ENCODE measurements around the gene EMD. TPM values are rescaled to one million over a fixed set of nuclear protein-coding genes. Genes with fewer than 3 reads are reported as not detected.
"Not testable (repeated sequence)": the region's sequence is repeated elsewhere in the genome, so short reads cannot be mapped to it uniquely, and the experiment has no call there.

Gene EMD
- polyA plus RNA-seq, 1 donor (not counting 4 experiments of a cell fraction or from before 2014, with no cell fraction given), result 36.9 TPM

GRCh38 chrX:154383359-154384283 is 4.5 kb downstream of the EMD start:
- Histone ChIP-seq H2AFZ (ENCODE audit: control insufficient read depth, low read length) (no peak overlapping the region), H3K27me3 (ENCODE audit: control insufficient read depth, extremely low read depth, insufficient read depth, low read length) (no peaks in the 10 kb centered on the region), H3K9me1 (ENCODE audit: control insufficient read depth, extremely low read depth, insufficient read depth, low read length) (no peaks in the 10 kb centered on the region), H3K79me2 (ENCODE audit: control insufficient read depth, insufficient read depth, low read length) (peaks cover 13% of the 10 kb centered on the region), H3K4me3 (ENCODE audit: control insufficient read depth in 2 of 3, extremely low read depth in 1 of 3, insufficient read depth in 2 of 3, low read depth in 1 of 3, low read length in 3 of 3) (no peak overlapping the region), H3K4me1 (ENCODE audit: control insufficient read depth, extremely low read depth, insufficient read depth, low read length) (peaks cover 6% of the 10 kb centered on the region), H3K9me3 (ENCODE audit: control insufficient read depth, low read depth, low read length) (no peaks in the 10 kb centered on the region), H3K9ac (ENCODE audit: control insufficient read depth, extremely low read depth, insufficient read depth, low read length) (no peak overlapping the region), H3K36me3 (ENCODE audit: control insufficient read depth in 2 of 2, extremely low read depth in 1 of 2, insufficient read depth in 2 of 2, low read length in 2 of 2) (peaks cover 1 to 10% of the 10 kb centered on the region in 2 experiments), H3K27ac (ENCODE audit: control insufficient read depth, insufficient read depth, low read length) (no peak overlapping the region), H3K4me2 (ENCODE audit: control insufficient read depth, extremely low read depth, insufficient read depth, low read depth, low read length) (no peak overlapping the region), H4K20me1 (ENCODE audit: control insufficient read depth, extremely low read depth, insufficient read depth, low read length) (no peaks in the 10 kb centered on the region)
- DNase-seq (ENCODE audit: low read depth, low spot score) (no peak), FAIRE-seq (no peak)
- dilution Hi-C loops (cut with MboI; ENCODE audit: extremely low pct_ligation_motif_present, low sequenced_read_pairs), result no loop called here
- TF ChIP-seq, protein P1, sequence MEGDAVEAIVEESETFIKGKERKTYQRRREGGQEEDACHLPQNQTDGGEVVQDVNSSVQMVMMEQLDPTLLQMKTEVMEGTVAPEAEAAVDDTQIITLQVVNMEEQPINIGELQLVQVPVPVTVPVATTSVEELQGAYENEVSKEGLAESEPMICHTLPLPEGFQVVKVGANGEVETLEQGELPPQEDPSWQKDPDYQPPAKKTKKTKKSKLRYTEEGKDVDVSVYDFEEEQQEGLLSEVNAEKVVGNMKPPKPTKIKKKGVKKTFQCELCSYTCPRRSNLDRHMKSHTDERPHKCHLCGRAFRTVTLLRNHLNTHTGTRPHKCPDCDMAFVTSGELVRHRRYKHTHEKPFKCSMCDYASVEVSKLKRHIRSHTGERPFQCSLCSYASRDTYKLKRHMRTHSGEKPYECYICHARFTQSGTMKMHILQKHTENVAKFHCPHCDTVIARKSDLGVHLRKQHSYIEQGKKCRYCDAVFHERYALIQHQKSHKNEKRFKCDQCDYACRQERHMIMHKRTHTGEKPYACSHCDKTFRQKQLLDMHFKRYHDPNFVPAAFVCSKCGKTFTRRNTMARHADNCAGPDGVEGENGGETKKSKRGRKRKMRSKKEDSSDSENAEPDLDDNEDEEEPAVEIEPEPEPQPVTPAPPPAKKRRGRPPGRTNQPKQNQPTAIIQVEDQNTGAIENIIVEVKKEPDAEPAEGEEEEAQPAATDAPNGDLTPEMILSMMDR (optimal IDR thresholded peaks at IDR 0.05 in 1 of 3, IDR thresholded peaks at IDR 0.05 in 1 of 3, conservative IDR thresholded peaks at IDR 0.05 in 1 of 3; ENCODE audit: extremely low read depth in 1 of 3, insufficient read depth in 2 of 3, low read length in 3 of 3), result no peak
- no peak for TF ChIP-seq EZH2 (IDR thresholded peaks at IDR 0.05; ENCODE audit: low read length)

DNA sequence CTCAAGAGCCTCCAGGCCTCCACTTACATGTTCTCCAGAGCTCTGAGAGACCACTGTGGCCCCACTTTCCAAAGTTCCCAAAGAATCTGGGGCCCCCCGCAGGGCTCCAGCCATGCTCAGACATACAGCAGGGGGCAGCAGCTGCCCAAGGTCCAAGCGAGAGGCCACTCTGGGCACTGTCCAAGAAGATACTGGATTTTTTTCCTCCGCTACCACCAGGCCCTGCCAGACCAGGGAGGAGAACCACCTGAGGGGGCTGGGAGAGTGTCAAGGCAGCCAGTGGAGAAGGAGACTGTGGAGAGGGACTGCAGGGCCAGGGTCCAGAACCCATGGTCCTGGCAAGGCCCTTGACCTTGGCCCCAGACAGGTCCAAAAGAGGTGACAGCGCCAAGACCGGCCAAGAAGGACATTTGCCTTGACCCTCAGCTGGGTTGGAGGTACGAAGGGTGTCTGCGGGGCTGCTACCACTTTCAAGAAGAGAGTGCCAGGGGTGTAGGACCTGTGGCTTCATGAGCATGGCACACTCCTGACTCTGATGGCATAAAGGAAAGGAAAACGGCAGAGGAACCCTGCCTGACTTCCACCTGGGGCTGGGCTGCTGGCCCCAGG is 5.3 kb downstream of the EMD start:
- no peaks in the 10 kb centered on the region for H3K27me3 ChIP-seq (ENCODE audit: control insufficient read depth, extremely low read depth, insufficient read depth, low read length)
- no peaks in the 10 kb centered on the region for H3K9me1 ChIP-seq (ENCODE audit: control insufficient read depth, extremely low read depth, insufficient read depth, low read length)
- TF ChIP-seq, protein P1 (optimal IDR thresholded peaks at IDR 0.05 in 1 of 3, IDR thresholded peaks at IDR 0.05 in 1 of 3, conservative IDR thresholded peaks at IDR 0.05 in 1 of 3; ENCODE audit: extremely low read depth in 1 of 3, insufficient read depth in 2 of 3, low read length in 3 of 3), result peak in 1 of 3 experiments; percentile 5
- no peak for TF ChIP-seq EZH2 (IDR thresholded peaks at IDR 0.05; ENCODE audit: low read length)
- H3K4me1 ChIP-seq (ENCODE audit: control insufficient read depth, extremely low read depth, insufficient read depth, low read length), result peaks cover 6% of the 10 kb centered on the region
- H2AFZ ChIP-seq (ENCODE audit: control insufficient read depth, low read length), result no peak overlapping the region
- peaks cover 13% of the 10 kb centered on the region for H3K79me2 ChIP-seq (ENCODE audit: control insufficient read depth, insufficient read depth, low read length)
- no peaks in the 10 kb centered on the region for H4K20me1 ChIP-seq (ENCODE audit: control insufficient read depth, extremely low read depth, insufficient read depth, low read length)
- no peak for DNase-seq (ENCODE audit: low read depth, low spot score)
- no peak overlapping the region for H3K4me3 ChIP-seq (ENCODE audit: control insufficient read depth in 2 of 3, extremely low read depth in 1 of 3, insufficient read depth in 2 of 3, low read depth in 1 of 3, low read length in 3 of 3)
- dilution Hi-C loops (cut with MboI; ENCODE audit: extremely low pct_ligation_motif_present, low sequenced_read_pairs), result no loop called here
- no peak for FAIRE-seq
- no peaks in the 10 kb centered on the region for H3K9me3 ChIP-seq (ENCODE audit: control insufficient read depth, low read depth, low read length)
- no peak overlapping the region for H3K27ac ChIP-seq (ENCODE audit: control insufficient read depth, insufficient read depth, low read length)
- no peak overlapping the region for H3K4me2 ChIP-seq (ENCODE audit: control insufficient read depth, extremely low read depth, insufficient read depth, low read depth, low read length)
- H3K36me3 ChIP-seq (ENCODE audit: control insufficient read depth in 2 of 2, extremely low read depth in 1 of 2, insufficient read depth in 2 of 2, low read length in 2 of 2), result peaks cover 1 to 10% of the 10 kb centered on the region in 2 experiments
- no peak overlapping the region for H3K9ac ChIP-seq (ENCODE audit: control insufficient read depth, extremely low read depth, insufficient read depth, low read length)

- H3K9ac ChIP-seq (ENCODE audit: control insufficient read depth, extremely low read depth, insufficient read depth, low read length); H3K4me1 ChIP-seq (ENCODE audit: control insufficient read depth, extremely low read depth, insufficient read depth, low read length); H3K79me2 ChIP-seq (ENCODE audit: control insufficient read depth, insufficient read depth, low read length); H3K9me3 ChIP-seq (ENCODE audit: control insufficient read depth, low read depth, low read length); H3K4me2 ChIP-seq (ENCODE audit: control insufficient read depth, extremely low read depth, insufficient read depth, low read depth, low read length); H2AFZ ChIP-seq (ENCODE audit: control insufficient read depth, low read length); DNase-seq (ENCODE audit: low read depth, low spot score); H3K4me3 ChIP-seq (ENCODE audit: control insufficient read depth in 2 of 3, extremely low read depth in 1 of 3, insufficient read depth in 2 of 3, low read depth in 1 of 3, low read length in 3 of 3); H3K27me3 ChIP-seq (ENCODE audit: control insufficient read depth, extremely low read depth, insufficient read depth, low read length); H3K36me3 ChIP-seq (ENCODE audit: control insufficient read depth in 2 of 2, extremely low read depth in 1 of 2, insufficient read depth in 2 of 2, low read length in 2 of 2); dilution Hi-C loops (cut with MboI; ENCODE audit: extremely low pct_ligation_motif_present, low sequenced_read_pairs); H3K27ac ChIP-seq (ENCODE audit: control insufficient read depth, insufficient read depth, low read length); H3K9me1 ChIP-seq (ENCODE audit: control insufficient read depth, extremely low read depth, insufficient read depth, low read length); H4K20me1 ChIP-seq (ENCODE audit: control insufficient read depth, extremely low read depth, insufficient read depth, low read length): not testable (repeated sequence)
- peak; percentile 9 for FAIRE-seq
Measured at GRCh38 chrX:154388094-154388493, 9.0 kb downstream of the EMD start.

Data from keratinocyte (primary cell).